Measurements from ENCODE around the gene PROC. TPM values are rescaled to one million over a fixed set of nuclear protein-coding genes. Genes with fewer than 3 reads are reported as not detected.

The PROC gene
- total RNA-seq, 2 experiments from 2014 or later: 0.41 to 0.59 TPM

DNA sequence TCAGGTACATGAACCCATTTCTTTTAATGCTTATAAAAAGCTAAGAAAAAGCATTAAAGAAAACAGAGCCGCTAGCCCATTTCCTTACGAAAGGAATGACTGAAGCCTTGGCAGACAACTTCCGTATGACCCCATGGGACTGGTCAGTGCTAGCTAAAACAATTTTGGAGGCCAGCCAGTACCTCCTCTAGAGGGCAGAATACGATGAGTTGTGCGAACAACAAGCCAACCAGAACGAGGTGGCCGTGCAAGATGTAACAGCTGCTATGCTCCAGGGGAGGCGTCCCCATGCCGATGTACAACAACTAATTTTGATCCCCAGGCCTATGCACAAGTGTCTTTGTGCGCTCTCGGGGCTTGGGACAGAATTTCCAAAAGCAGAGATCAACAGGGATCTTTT is 47.2 kb upstream of the PROC start:
- peaks cover 34% of the 10 kb centered on the region for H3K9me3 ChIP-seq (ENCODE audit: low read length)
- POLR2A ChIA-PET: no interaction called here
- H4K20me1 ChIP-seq (ENCODE audit: insufficient read depth, low read length): no peaks in the 10 kb centered on the region
- H2AFZ ChIP-seq (ENCODE audit: low read length): no peak overlapping the region
- no peak for TF ChIP-seq EZH2phosphoT487 (IDR thresholded peaks at IDR 0.05; ENCODE audit: borderline replicate concordance, low read depth, low read length)
- TF ChIP-seq, protein P1, sequence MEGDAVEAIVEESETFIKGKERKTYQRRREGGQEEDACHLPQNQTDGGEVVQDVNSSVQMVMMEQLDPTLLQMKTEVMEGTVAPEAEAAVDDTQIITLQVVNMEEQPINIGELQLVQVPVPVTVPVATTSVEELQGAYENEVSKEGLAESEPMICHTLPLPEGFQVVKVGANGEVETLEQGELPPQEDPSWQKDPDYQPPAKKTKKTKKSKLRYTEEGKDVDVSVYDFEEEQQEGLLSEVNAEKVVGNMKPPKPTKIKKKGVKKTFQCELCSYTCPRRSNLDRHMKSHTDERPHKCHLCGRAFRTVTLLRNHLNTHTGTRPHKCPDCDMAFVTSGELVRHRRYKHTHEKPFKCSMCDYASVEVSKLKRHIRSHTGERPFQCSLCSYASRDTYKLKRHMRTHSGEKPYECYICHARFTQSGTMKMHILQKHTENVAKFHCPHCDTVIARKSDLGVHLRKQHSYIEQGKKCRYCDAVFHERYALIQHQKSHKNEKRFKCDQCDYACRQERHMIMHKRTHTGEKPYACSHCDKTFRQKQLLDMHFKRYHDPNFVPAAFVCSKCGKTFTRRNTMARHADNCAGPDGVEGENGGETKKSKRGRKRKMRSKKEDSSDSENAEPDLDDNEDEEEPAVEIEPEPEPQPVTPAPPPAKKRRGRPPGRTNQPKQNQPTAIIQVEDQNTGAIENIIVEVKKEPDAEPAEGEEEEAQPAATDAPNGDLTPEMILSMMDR (conservative IDR thresholded peaks at IDR 0.05; ENCODE audit: low read length): 0 out of 2 replicates have a peak, but pooled peaks have one; percentile 13
- peaks cover 93% of the 10 kb centered on the region for H3K79me2 ChIP-seq (ENCODE audit: insufficient read depth, low read depth, low read length)
- H3K4me3 ChIP-seq (ENCODE audit: low read depth, low read length, poor library complexity, severe bottlenecking): no peak overlapping the region
- H3K27ac ChIP-seq (ENCODE audit: low read depth, low read length, poor library complexity, severe bottlenecking): no peak overlapping the region
- no TSS peak for BruUV-seq (replicated peaks)
- H3K36me3 ChIP-seq (ENCODE audit: insufficient read depth, low read length): peaks cover 24% of the 10 kb centered on the region
- no peaks in the 10 kb centered on the region for H3K4me1 ChIP-seq (ENCODE audit: insufficient read depth, low read length, poor library complexity, severe bottlenecking)
- intact Hi-C loops (cut with micrococcal nuclease; ENCODE audit: unreplicated experiment): no loop called here
- no peak for DNase-seq (ENCODE audit: low spot score)
- CTCF ChIA-PET (ENCODE audit: unreplicated experiment): no interaction called here
- no peaks in the 10 kb centered on the region for H3K9me2 ChIP-seq (ENCODE audit: insufficient read depth, low read length)
- H3K4me2 ChIP-seq (ENCODE audit: low read length): no peak overlapping the region

DNA sequence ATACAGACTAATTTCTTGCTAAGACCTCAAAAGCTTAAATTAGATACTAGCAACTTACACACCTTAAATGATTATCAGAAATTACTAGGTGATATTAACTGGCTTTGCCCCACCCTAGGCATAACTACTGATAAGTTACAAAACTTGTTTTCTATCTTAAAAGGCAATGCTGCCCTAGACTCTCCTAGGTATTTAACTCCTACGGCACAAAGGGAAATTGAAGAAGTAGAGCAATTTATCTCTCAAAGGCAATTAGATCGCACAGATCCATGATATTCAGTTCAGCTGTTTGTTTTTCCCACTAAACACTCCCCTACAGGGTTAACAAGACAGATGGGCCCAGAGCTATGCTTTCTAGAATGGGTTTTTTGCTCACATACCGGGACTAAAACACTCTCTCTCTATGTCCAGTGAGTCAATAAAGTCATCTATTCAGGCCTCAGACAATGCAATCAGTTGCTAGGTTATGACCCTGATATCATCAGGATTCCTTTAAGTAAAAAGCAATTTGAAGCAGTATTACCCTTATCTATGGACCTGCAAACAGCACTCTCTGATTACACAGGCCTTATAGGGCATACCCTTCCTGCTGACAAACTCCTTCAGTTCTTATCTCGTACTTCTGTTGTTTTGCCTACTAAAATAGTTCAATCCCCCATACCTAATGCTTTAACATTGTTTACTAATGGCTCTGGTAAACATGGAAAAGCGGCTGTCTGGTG is 44.7 kb upstream of the PROC start:
- no peak for TF ChIP-seq EZH2phosphoT487 (IDR thresholded peaks at IDR 0.05; ENCODE audit: borderline replicate concordance, low read depth, low read length)
- TF ChIP-seq, protein P1 (conservative IDR thresholded peaks at IDR 0.05; ENCODE audit: low read length): no peak
- Histone ChIP-seq H3K9me3 (ENCODE audit: low read length) (peaks cover 53% of the 10 kb centered on the region), H4K20me1 (ENCODE audit: insufficient read depth, low read length) (no peaks in the 10 kb centered on the region), H3K36me3 (ENCODE audit: insufficient read depth, low read length) (peaks cover 43% of the 10 kb centered on the region), H3K79me2 (ENCODE audit: insufficient read depth, low read depth, low read length) (peaks cover 96% of the 10 kb centered on the region), H3K9me2 (ENCODE audit: insufficient read depth, low read length) (no peaks in the 10 kb centered on the region), H3K4me3 (ENCODE audit: low read depth, low read length, poor library complexity, severe bottlenecking) (no peak overlapping the region), H3K4me2 (ENCODE audit: low read length) (no peak overlapping the region), H3K27ac (ENCODE audit: low read depth, low read length, poor library complexity, severe bottlenecking) (no peak overlapping the region), H3K4me1 (ENCODE audit: insufficient read depth, low read length, poor library complexity, severe bottlenecking) (no peaks in the 10 kb centered on the region), H2AFZ (ENCODE audit: low read length) (no peak overlapping the region)
- intact Hi-C loops (cut with micrococcal nuclease; ENCODE audit: unreplicated experiment): no loop called here
- ChIA-PET POLR2A (no interaction called here), CTCF (ENCODE audit: unreplicated experiment) (no interaction called here)
- no peak for DNase-seq (ENCODE audit: low spot score)
- no TSS peak for BruUV-seq (replicated peaks)

DNA sequence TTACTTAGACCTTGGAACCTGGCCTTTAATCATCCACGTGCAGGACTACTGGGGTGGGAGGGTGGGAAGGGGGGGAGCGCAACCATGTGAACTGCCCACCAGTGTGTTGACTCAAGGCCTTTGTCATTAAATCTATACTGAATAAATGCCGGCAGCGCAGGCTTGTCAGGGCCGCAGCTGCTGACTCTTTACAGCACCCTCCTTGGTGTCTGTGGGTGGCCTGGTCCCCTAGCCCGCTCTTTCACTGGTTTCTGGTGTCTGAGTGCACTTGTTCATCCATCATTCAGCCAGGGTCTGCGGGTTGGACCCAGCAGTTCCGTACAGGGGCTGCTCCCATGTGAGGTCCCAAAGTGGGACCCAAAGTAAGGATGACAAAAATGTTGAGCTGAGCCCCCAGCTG is 42.0 kb upstream of the PROC start:
- no peak for DNase-seq (ENCODE audit: low spot score)
- H3K27ac ChIP-seq (ENCODE audit: low read depth, low read length, poor library complexity, severe bottlenecking): no peak overlapping the region
- peaks cover 8% of the 10 kb centered on the region; the same call in 1 of the 2 replicates for H4K20me1 ChIP-seq (ENCODE audit: insufficient read depth, low read length)
- no peak overlapping the region for H3K4me3 ChIP-seq (ENCODE audit: low read depth, low read length, poor library complexity, severe bottlenecking)
- ChIA-PET POLR2A (no interaction called here), CTCF (ENCODE audit: unreplicated experiment) (no interaction called here)
- H3K9me3 ChIP-seq (ENCODE audit: low read length): peaks cover 53% of the 10 kb centered on the region
- peaks cover 49% of the 10 kb centered on the region for H3K36me3 ChIP-seq (ENCODE audit: insufficient read depth, low read length)
- intact Hi-C loops (cut with micrococcal nuclease; ENCODE audit: unreplicated experiment): no loop called here
- no peaks in the 10 kb centered on the region for H3K4me1 ChIP-seq (ENCODE audit: insufficient read depth, low read length, poor library complexity, severe bottlenecking)
- no peaks in the 10 kb centered on the region for H3K9me2 ChIP-seq (ENCODE audit: insufficient read depth, low read length)
- no TSS peak for BruUV-seq (replicated peaks)
- peaks cover 98% of the 10 kb centered on the region for H3K79me2 ChIP-seq (ENCODE audit: insufficient read depth, low read depth, low read length)
- TF ChIP-seq, protein P1 (conservative IDR thresholded peaks at IDR 0.05; ENCODE audit: low read length): no peak
- no peak for TF ChIP-seq EZH2phosphoT487 (IDR thresholded peaks at IDR 0.05; ENCODE audit: borderline replicate concordance, low read depth, low read length)
- H2AFZ ChIP-seq (ENCODE audit: low read length): no peak overlapping the region
- no peak overlapping the region for H3K4me2 ChIP-seq (ENCODE audit: low read length)
